Measurements from ENCODE around the gene PARD3B.

PARD3B gene

GRCh38 chr2:204749319-204749718, 204.0 kb downstream of the PARD3B start:
- TF ChIP-seq YY1 (IDR thresholded peaks at IDR 0.05; ENCODE audit: insufficient read depth, insufficient read length), result no peak
- TF ChIP-seq SUZ12 (IDR thresholded peaks at IDR 0.05; ENCODE audit: extremely low read depth, insufficient read depth, insufficient read length), result no peak
- TF ChIP-seq ZNF274 (IDR thresholded peaks at IDR 0.05; ENCODE audit: low read depth, low read length), result no peak
- DNase-seq (ENCODE audit: low read depth, low spot score), result no peak
- Histone ChIP-seq H3K27me3 (ENCODE audit: insufficient read depth, insufficient read length) (no peaks in the 10 kb centered on the region), H3K4me3 (ENCODE audit: insufficient read length, low read depth) (no peak overlapping the region), H3K9ac (ENCODE audit: insufficient read length, low read depth) (no peak overlapping the region), H3K4me1 (ENCODE audit: insufficient read depth, insufficient read length) (no peaks in the 10 kb centered on the region), H3K9me3 (ENCODE audit: insufficient read depth, low read length) (no peaks in the 10 kb centered on the region), H3K36me3 (ENCODE audit: insufficient read depth, insufficient read length, low read length) (no peaks in the 10 kb centered on the region)

GRCh38 chr2:204750389-204750788, 205.1 kb downstream of the PARD3B start:
- Histone ChIP-seq H3K9me3 (ENCODE audit: insufficient read depth, low read length) (no peaks in the 10 kb centered on the region), H3K9ac (ENCODE audit: insufficient read length, low read depth) (no peak overlapping the region), H3K4me1 (ENCODE audit: insufficient read depth, insufficient read length) (no peaks in the 10 kb centered on the region), H3K4me3 (ENCODE audit: insufficient read length, low read depth) (no peak overlapping the region), H3K36me3 (ENCODE audit: insufficient read depth, insufficient read length, low read length) (no peaks in the 10 kb centered on the region), H3K27me3 (ENCODE audit: insufficient read depth, insufficient read length) (no peaks in the 10 kb centered on the region)
- TF ChIP-seq YY1 (IDR thresholded peaks at IDR 0.05; ENCODE audit: insufficient read depth, insufficient read length) (no peak), SUZ12 (IDR thresholded peaks at IDR 0.05; ENCODE audit: extremely low read depth, insufficient read depth, insufficient read length) (no peak), ZNF274 (IDR thresholded peaks at IDR 0.05; ENCODE audit: low read depth, low read length) (no peak)
- no peak for DNase-seq (ENCODE audit: low read depth, low spot score)

GRCh38 chr2:204751472-204751871, 206.2 kb downstream of the PARD3B start:
- no peak for DNase-seq (ENCODE audit: low read depth, low spot score)
- Histone ChIP-seq H3K9me3 (ENCODE audit: insufficient read depth, low read length) (no peaks in the 10 kb centered on the region), H3K4me3 (ENCODE audit: insufficient read length, low read depth) (no peak overlapping the region), H3K9ac (ENCODE audit: insufficient read length, low read depth) (no peak overlapping the region), H3K4me1 (ENCODE audit: insufficient read depth, insufficient read length) (no peaks in the 10 kb centered on the region), H3K27me3 (ENCODE audit: insufficient read depth, insufficient read length) (no peaks in the 10 kb centered on the region), H3K36me3 (ENCODE audit: insufficient read depth, insufficient read length, low read length) (no peaks in the 10 kb centered on the region)
- TF ChIP-seq ZNF274 (IDR thresholded peaks at IDR 0.05; ENCODE audit: low read depth, low read length) (no peak), SUZ12 (IDR thresholded peaks at IDR 0.05; ENCODE audit: extremely low read depth, insufficient read depth, insufficient read length) (no peak), YY1 (IDR thresholded peaks at IDR 0.05; ENCODE audit: insufficient read depth, insufficient read length) (no peak)

- Histone ChIP-seq H3K9me3 (ENCODE audit: insufficient read depth, low read length) (no peaks in the 10 kb centered on the region), H3K4me1 (ENCODE audit: insufficient read depth, insufficient read length) (no peaks in the 10 kb centered on the region), H3K27me3 (ENCODE audit: insufficient read depth, insufficient read length) (no peaks in the 10 kb centered on the region), H3K9ac (ENCODE audit: insufficient read length, low read depth) (no peak overlapping the region), H3K36me3 (ENCODE audit: insufficient read depth, insufficient read length, low read length) (no peaks in the 10 kb centered on the region), H3K4me3 (ENCODE audit: insufficient read length, low read depth) (no peak overlapping the region)
- TF ChIP-seq YY1 (IDR thresholded peaks at IDR 0.05; ENCODE audit: insufficient read depth, insufficient read length) (no peak), ZNF274 (IDR thresholded peaks at IDR 0.05; ENCODE audit: low read depth, low read length) (no peak), SUZ12 (IDR thresholded peaks at IDR 0.05; ENCODE audit: extremely low read depth, insufficient read depth, insufficient read length) (no peak)
- DNase-seq (ENCODE audit: low read depth, low spot score), result no peak
Measured at GRCh38 chr2:204753841-204754240, 208.6 kb downstream of the PARD3B start.

- no peak overlapping the region for H3K9ac ChIP-seq (ENCODE audit: insufficient read length, low read depth)
- H3K9me3 ChIP-seq (ENCODE audit: insufficient read depth, low read length), result no peaks in the 10 kb centered on the region
- DNase-seq (ENCODE audit: low read depth, low spot score), result no peak
- no peaks in the 10 kb centered on the region for H3K27me3 ChIP-seq (ENCODE audit: insufficient read depth, insufficient read length)
- no peaks in the 10 kb centered on the region for H3K4me1 ChIP-seq (ENCODE audit: insufficient read depth, insufficient read length)
- H3K36me3 ChIP-seq (ENCODE audit: insufficient read depth, insufficient read length, low read length), result no peaks in the 10 kb centered on the region
- TF ChIP-seq SUZ12 (IDR thresholded peaks at IDR 0.05; ENCODE audit: extremely low read depth, insufficient read depth, insufficient read length), result no peak
- TF ChIP-seq ZNF274 (IDR thresholded peaks at IDR 0.05; ENCODE audit: low read depth, low read length), result no peak
- no peak for TF ChIP-seq YY1 (IDR thresholded peaks at IDR 0.05; ENCODE audit: insufficient read depth, insufficient read length)
- no peak overlapping the region for H3K4me3 ChIP-seq (ENCODE audit: insufficient read length, low read depth)
Measured at GRCh38 chr2:204754898-204755297, 209.6 kb downstream of the PARD3B start.

GRCh38 chr2:204763974-204764703, 218.9 kb downstream of the PARD3B start:
- no peak for DNase-seq (ENCODE audit: low read depth, low spot score)
- H3K9me3 ChIP-seq (ENCODE audit: insufficient read depth, low read length), result peaks cover 25% of the 10 kb centered on the region
- TF ChIP-seq YY1 (IDR thresholded peaks at IDR 0.05; ENCODE audit: insufficient read depth, insufficient read length) (no peak), SUZ12 (IDR thresholded peaks at IDR 0.05; ENCODE audit: extremely low read depth, insufficient read depth, insufficient read length) (no peak), ZNF274 (IDR thresholded peaks at IDR 0.05; ENCODE audit: low read depth, low read length) (no peak)

GRCh38 chr2:204770735-204771134, 225.5 kb downstream of the PARD3B start:
- H3K9ac ChIP-seq (ENCODE audit: insufficient read length, low read depth), result no peak overlapping the region
- H3K27me3 ChIP-seq (ENCODE audit: insufficient read depth, insufficient read length), result no peaks in the 10 kb centered on the region
- 0 out of 2 replicates have a peak, but pooled peaks cover under 1% of the 10 kb centered on the region for H3K9me3 ChIP-seq (ENCODE audit: insufficient read depth, low read length)
- DNase-seq (ENCODE audit: low read depth, low spot score), result no peak
- H3K4me3 ChIP-seq (ENCODE audit: insufficient read length, low read depth), result no peak overlapping the region
- no peak for TF ChIP-seq SUZ12 (IDR thresholded peaks at IDR 0.05; ENCODE audit: extremely low read depth, insufficient read depth, insufficient read length)
- no peak for TF ChIP-seq ZNF274 (IDR thresholded peaks at IDR 0.05; ENCODE audit: low read depth, low read length)
- no peak for TF ChIP-seq YY1 (IDR thresholded peaks at IDR 0.05; ENCODE audit: insufficient read depth, insufficient read length)
- H3K4me1 ChIP-seq (ENCODE audit: insufficient read depth, insufficient read length), result no peaks in the 10 kb centered on the region
- H3K36me3 ChIP-seq (ENCODE audit: insufficient read depth, insufficient read length, low read length), result no peaks in the 10 kb centered on the region

More at GRCh38 chr2:204763974-204764703, 218.9 kb downstream of the PARD3B start:
- no peak overlapping the region for H3K9ac ChIP-seq (ENCODE audit: insufficient read length, low read depth)
- H3K4me3 ChIP-seq (ENCODE audit: insufficient read length, low read depth), result no peak overlapping the region
- no peaks in the 10 kb centered on the region for H3K36me3 ChIP-seq (ENCODE audit: insufficient read depth, insufficient read length, low read length)
- H3K4me1 ChIP-seq (ENCODE audit: insufficient read depth, insufficient read length), result no peaks in the 10 kb centered on the region
- H3K27me3 ChIP-seq (ENCODE audit: insufficient read depth, insufficient read length), result no peaks in the 10 kb centered on the region

All from NT2/D1 (cell line).